Retinal pigment epithelial cell (primary cell): ENCODE measurements around the gene GET4.
A peak's percentile ranks its signal among the peaks of the same experiment; 100 is the strongest.

Experiments used
- DNase-seq: peaks from one replicate; pipeline ENCODE4 v3.0.0-alpha.2; 2010; ENCODE audit warnings: low read depth
- H3K4me3 ChIP-seq: 2 replicates; pipeline ENCODE4 v1.5.1; 2011; ENCODE audit warnings: mild to moderate bottlenecking, low read length, control low read depth, moderate library complexity
- TF ChIP-seq, protein P1 (sequence below): conservative IDR thresholded peaks from 2 replicates; pipeline ENCODE4 v1.5.1; 2011; ENCODE audit warnings: low read depth, low read length, control low read depth, inconsistent platforms

The GET4 gene

DNA sequence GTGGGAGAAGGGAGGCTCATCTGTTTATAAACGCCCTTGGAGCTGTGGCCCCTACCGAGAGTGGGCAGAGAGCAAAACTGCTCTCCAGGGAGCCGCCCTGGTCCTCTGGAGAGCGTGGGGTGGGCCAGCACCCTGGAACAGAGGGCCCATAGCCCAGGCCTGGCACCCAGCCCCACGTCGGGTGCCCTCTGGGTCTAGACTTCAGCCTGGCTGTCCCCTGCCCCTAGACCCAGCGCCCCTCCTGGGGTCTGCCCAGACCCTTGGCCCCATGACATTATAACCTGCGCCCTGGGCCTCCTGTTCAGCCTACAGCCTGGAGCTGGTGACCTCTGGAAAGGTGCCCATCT lies 24.7 kb downstream of the GET4 start:
- H3K4me3 ChIP-seq, result no peak overlapping the region
- no peak for DNase-seq
- TF ChIP-seq, protein P1, sequence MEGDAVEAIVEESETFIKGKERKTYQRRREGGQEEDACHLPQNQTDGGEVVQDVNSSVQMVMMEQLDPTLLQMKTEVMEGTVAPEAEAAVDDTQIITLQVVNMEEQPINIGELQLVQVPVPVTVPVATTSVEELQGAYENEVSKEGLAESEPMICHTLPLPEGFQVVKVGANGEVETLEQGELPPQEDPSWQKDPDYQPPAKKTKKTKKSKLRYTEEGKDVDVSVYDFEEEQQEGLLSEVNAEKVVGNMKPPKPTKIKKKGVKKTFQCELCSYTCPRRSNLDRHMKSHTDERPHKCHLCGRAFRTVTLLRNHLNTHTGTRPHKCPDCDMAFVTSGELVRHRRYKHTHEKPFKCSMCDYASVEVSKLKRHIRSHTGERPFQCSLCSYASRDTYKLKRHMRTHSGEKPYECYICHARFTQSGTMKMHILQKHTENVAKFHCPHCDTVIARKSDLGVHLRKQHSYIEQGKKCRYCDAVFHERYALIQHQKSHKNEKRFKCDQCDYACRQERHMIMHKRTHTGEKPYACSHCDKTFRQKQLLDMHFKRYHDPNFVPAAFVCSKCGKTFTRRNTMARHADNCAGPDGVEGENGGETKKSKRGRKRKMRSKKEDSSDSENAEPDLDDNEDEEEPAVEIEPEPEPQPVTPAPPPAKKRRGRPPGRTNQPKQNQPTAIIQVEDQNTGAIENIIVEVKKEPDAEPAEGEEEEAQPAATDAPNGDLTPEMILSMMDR, result no peak

DNA sequence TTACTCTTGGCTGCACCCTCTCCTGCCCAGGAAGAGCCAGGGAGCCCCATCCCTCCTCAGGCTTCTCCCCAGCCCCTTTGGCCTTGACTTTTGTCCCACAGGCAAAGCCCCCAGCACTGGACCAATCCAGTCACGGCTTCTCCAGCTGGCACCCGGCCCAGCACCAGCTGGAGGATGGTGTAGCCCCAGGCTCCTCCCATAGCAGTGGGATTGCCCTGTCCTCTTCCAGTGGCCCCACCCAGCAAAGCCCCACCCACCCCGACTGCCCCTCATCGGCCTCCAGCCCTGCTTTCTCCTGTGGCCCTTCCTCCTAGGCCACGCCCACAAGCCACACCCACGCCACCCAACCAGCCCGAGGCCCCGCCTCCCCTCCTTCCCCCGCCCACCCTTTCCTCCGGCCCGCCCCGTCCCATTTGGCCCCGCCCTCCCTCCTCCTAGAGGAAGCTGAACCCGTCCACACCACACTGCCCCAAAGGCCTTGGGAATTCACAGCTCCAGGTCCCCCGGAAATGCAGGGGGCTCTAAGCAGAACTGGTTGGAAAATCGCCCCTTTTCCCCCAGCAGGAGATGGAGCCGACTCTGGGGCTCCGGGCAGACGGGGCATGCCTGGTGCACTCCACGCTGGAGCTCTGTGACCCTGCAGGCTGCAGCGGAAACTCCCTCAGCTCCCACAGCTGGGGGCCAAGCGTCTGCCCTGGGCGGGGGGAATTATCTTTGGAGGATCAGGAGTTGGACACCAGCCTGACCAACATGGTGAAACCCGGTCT lies 25.2 kb downstream of the GET4 start:
- H3K4me3 ChIP-seq, result no peak overlapping the region
- TF ChIP-seq, protein P1, result no peak

DNA sequence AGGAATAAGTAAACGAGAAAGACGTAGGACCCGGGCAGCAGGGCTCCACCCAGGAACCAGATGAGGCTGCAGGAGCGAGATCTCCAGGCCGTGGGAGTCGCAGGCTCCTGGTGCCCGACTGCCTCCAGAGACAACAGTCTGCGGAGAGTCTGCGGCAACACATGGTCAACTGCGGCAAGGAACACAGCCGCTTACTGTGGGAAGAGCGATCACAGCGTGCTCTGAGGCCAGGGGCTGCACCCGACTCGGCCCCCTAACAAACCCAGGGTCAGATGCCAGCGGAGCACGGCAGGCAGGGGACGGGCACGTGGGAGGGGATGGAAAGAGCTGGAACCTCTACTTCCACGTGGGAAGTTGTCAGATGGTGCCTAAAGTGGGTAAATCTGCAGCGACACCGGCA lies 26.6 kb downstream of the GET4 start:
- DNase-seq, result no peak
- TF ChIP-seq, protein P1, result no peak

More for the DNA sequence above, 25.2 kb downstream of the GET4 start:
- DNase-seq, result peak; percentile 54

DNA sequence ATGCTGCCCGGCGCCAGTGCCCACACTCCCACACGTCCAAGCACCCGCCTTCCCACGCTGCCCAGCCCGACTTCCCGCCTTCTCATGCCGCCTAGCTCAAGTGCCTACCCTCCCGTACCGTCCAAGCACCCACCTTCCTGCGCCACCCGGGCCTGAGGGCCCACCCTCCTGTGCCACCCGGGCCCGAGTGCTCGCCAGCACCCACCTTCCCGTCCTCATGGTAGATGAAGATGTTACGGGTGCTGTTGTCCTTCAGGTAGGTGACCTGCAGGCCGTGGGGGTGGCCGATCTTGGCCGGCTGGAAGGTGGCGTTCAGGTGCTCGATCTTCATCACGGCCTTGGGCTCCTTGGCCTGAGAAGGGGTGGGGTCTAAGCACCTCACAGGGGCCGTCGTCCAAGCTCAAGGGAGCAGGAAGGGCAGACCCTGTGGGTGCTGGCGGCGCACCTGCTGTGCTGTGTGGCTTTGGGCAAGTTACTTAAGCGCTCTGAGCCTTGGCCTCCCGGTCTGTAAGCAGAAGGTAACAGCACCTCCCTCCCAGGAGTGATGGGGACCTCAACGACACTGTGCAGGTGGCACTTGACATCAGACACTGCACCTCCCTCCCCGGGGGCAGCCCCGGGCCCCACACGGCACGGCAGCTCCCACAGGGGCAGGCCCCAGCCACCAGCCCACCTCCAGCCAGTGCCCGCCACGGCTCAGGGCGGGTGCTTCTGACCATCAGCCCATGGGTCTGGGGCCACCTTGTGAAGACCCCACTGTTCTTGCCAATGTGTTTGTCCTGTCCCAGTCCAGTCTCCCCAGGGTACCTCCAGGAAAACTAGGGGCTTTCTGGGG lies 27.8 kb downstream of the GET4 start:
- TF ChIP-seq, protein P1, result no peak

More for the DNA sequence above, 26.6 kb downstream of the GET4 start:
- no peak overlapping the region for H3K4me3 ChIP-seq

DNA sequence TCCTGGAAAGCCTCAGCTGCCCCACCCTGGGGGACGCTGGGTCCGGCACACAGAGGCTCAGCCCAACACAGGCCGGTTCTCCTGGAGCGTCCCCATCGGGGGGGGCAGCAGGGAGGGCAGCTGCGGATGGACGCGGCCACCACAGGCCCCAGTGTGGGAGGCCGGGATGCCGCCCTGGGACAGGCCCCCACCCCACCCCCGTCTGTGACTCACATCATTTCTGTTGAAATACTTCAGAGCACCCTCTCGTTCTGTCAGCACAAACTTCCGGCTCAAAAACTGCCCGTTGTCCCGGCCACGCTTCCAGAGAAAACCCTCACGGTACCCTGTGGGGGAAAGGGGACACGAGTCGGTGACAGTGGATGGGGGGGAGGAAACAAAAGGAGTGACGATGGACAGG lies 28.5 kb downstream of the GET4 start:
- TF ChIP-seq, protein P1, result no peak
- no peak overlapping the region for H3K4me3 ChIP-seq
- no peak for DNase-seq

More for the DNA sequence above, 27.8 kb downstream of the GET4 start:
- H3K4me3 ChIP-seq, result no peak overlapping the region
- DNase-seq, result no peak

DNA sequence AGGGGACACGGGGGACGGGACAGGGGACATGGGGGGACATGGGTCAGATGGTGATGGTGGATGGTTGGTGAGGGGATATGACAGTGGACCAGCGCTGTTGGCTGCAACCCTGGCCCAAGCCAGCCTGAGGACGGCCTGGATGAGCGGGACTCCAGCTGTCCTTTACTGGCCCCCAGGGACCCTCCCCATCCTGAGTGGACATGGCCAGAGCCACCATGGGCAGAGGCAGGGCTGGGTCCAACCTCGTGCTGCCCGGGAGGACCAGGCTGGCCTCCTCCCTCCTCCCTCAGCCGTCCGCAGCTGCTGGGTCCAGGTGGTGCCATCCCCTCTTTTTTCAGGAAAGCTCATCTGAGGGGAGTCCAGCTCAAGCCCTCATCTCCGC lies 30.4 kb downstream of the GET4 start:
- no peak overlapping the region for H3K4me3 ChIP-seq
- TF ChIP-seq, protein P1, result no peak
- no peak for DNase-seq
